Measurements from ENCODE around the gene PDCD1LG2.

Gene PDCD1LG2

DNA sequence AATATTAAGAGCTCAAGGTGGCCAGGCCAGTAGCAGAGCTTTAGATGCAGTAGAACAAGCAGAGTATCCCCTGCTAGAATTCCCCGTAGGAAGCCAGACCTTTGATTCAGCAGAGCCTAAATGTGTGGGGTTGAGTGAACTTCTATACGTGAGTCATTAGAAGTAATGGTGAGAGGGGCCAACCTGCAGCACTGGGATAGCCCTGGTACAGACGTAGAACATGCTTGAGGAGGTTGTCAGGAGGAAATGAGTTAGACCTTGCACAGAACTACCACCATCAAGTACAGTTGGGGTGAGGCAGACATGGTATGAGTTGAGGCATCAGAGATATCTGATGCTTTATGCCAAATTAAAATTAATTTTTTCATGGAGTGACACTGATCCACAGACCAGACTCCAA, 42.0 kb downstream of the PDCD1LG2 start:
- no peak for TF ChIP-seq JUND (IDR thresholded peaks at IDR 0.05; ENCODE audit: low read depth)
- no peak for DNase-seq (ENCODE audit: low read depth in 1 of 2, low spot score in 1 of 2)
- in situ Hi-C loops (cut with HindIII; ENCODE audit: low pct_unique_long_range_greater_than_20kb, low sequenced_read_pairs) = no loop called here

DNA sequence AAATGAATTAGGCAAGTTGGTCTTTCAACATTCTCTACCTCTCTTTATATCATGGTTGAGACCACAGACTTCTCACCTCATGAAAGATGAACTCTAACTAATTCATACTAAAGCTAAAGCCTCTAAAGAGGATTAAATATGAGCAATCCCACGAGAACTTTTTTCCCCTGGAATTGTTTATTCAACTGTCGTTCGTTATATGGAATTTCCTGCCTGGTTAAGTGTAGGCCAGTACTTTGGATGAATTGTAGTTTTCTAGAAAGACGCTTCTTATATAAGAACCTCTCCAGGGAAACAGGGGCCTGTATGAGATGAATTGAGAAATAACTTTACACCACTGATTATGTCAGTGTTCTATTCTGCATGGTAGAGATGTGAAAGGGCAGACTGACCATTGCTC, 42.9 kb downstream of the PDCD1LG2 start:
- in situ Hi-C loops (cut with HindIII; ENCODE audit: low pct_unique_long_range_greater_than_20kb, low sequenced_read_pairs) = no loop called here
- no peak for DNase-seq (ENCODE audit: low read depth in 1 of 2, low spot score in 1 of 2)
- TF ChIP-seq JUND (IDR thresholded peaks at IDR 0.05; ENCODE audit: low read depth) = no peak

DNA sequence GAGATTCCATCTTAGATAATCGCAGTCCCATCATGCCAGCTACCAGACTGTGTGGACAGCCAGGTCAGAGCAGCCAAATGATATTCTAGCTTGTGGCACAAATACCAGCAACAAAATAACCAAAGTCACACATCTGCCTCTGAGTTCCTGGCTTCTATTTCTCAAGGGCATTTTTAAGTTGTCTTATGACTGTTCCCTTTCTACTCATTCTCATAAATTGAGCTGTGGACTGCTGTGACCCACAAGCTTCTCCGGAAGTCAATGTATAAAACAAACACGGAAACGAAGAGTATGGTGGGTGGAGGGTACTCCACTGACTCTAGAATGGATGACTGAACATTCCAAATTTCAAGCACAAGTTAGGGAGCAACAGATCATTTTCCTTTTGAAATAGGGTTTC, 43.9 kb downstream of the PDCD1LG2 start:
- in situ Hi-C loops (cut with HindIII; ENCODE audit: low pct_unique_long_range_greater_than_20kb, low sequenced_read_pairs) = no loop called here
- DNase-seq (ENCODE audit: low read depth in 1 of 2, low spot score in 1 of 2) = no peak
- TF ChIP-seq JUND (IDR thresholded peaks at IDR 0.05; ENCODE audit: low read depth) = no peak

DNA sequence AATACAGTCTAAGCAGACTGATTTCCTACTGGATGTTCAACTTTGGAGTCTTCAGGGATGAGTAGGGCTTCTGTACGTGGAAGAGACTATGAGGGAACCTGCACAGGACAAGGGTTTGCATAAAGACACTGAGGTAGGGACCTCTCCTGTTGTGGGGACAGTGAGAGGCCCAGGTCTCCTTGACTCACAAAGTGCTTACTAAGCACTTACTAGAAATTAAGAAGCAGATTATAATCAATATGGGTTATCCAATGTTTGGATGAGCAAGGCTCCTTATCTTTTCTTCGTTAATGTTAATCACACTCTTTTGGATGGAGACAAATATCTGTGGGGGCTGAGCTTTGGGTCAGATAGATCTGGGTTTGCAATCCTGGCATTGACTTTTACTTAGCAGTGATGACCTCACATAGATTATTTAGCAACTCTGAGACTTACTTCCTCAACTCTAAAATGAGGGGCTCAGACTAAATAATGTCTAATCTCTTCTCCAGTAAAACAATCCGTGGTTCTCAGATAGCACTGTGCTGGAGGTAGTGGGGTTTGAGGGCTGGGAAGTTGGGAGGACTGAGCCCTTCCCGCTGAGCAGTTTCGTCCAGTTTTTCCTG, 45.9 kb downstream of the PDCD1LG2 start:
- no peak for TF ChIP-seq JUND (IDR thresholded peaks at IDR 0.05; ENCODE audit: low read depth)
- DNase-seq (ENCODE audit: low read depth in 1 of 2, low spot score in 1 of 2) = no peak
- in situ Hi-C loops (cut with HindIII; ENCODE audit: low pct_unique_long_range_greater_than_20kb, low sequenced_read_pairs) = no loop called here

DNA sequence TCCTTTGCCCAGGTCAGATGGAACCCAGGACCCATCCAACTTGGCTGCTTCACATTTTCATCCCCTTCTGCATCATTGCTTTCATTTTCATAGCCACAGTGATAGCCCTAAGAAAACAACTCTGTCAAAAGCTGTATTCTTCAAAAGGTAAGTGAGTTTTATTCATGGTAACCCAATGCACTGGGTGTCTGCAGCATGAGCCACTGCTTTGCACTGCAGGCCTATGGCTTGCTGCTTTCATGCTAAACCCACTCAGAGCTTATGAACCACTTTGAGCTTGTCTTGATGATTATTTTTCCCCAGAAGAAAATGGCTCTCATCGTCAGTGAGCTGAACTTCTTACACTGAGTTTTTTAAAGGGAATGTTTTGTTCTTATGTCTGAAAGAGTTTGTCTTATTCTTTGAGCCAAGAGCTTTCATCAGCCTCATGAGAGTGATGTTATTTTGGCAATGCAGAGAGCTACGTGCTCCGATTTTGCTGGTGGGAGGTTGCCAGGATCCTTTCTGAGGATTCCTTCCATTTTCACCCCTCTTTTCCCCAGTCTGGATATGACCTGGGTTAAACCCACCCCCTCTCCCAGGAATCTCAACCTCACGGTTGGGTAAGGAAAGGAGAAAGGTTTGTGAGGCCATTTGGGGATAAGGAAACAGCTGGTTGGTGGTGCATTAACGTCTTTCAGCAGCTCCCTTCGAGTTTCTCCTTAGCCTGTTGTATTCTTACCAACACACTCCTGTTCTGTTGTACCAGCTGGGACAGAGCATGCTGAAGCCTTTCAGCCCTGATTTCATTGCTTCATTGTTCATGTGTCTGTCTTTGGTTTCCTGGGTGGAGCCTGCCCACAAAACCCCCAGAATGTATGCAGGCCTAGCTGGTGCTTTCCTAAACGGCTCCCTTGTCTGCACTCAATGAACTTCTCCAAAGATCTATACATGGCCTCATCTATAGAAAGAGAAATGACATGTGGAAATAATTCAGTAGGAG, 47.6 kb downstream of the PDCD1LG2 start:
- no peak for DNase-seq (ENCODE audit: low read depth in 1 of 2, low spot score in 1 of 2)
- no peak for TF ChIP-seq JUND (IDR thresholded peaks at IDR 0.05; ENCODE audit: low read depth)
- in situ Hi-C loops (cut with HindIII; ENCODE audit: low pct_unique_long_range_greater_than_20kb, low sequenced_read_pairs) = no loop called here

DNA sequence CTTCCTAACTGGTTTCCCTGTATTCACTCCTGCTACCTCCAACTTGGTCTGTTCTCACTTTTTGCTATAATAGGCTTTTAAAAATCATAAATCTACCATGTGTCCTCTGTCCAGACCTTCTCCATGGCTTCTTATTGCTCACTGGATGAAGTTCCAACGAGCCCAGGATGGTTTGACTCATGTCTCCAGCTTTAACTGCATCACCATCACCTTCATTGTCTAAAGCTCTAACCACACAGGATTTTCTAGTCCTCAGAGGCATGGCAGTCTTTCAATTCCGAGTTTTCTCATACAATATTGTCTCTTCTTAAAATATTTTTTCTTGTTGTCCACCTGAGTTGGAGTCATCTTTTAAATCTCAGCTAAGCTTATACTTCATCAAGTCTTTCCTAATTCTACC, 49.3 kb downstream of the PDCD1LG2 start:
- in situ Hi-C loops (cut with HindIII; ENCODE audit: low pct_unique_long_range_greater_than_20kb, low sequenced_read_pairs) = no loop called here

DNA sequence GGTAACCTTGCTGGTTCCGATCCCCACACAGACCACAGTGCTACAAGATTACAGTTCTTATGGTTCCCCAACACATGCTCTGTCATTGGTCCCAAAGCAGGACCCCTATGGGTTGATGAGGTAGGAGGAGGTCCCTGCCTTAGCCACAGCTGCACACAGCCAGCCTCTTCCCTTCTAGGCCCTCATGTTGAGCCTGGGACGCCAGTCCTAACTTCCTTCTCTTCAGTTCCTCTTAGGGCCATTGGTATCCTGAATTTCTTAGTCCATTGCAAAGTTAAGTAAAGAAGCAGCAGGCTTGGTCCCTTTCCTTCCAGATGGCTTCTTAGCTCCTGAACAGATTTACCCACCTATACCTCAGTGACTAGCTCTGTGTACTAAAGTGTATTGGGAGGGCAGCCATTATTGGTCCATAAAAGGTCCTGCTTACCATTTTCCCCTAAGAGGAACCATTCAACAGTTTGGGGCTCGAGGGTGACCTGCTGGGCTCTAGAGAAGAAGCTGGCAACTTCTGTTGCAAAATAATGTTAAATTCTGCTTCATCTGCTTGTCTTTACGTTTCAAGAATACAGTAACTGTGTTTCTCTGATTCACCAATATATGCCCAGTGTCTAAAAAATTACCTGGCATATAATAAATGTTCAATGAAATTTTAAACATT, 50.2 kb downstream of the PDCD1LG2 start:
- no peak for DNase-seq (ENCODE audit: low read depth in 1 of 2, low spot score in 1 of 2)
- TF ChIP-seq JUND (IDR thresholded peaks at IDR 0.05; ENCODE audit: low read depth) = no peak
- in situ Hi-C loops (cut with HindIII; ENCODE audit: low pct_unique_long_range_greater_than_20kb, low sequenced_read_pairs) = no loop called here

More for the DNA sequence above, 49.3 kb downstream of the PDCD1LG2 start:
- TF ChIP-seq JUND (IDR thresholded peaks at IDR 0.05; ENCODE audit: low read depth) = no peak
- DNase-seq (ENCODE audit: low read depth in 1 of 2, low spot score in 1 of 2) = no peak

DNA sequence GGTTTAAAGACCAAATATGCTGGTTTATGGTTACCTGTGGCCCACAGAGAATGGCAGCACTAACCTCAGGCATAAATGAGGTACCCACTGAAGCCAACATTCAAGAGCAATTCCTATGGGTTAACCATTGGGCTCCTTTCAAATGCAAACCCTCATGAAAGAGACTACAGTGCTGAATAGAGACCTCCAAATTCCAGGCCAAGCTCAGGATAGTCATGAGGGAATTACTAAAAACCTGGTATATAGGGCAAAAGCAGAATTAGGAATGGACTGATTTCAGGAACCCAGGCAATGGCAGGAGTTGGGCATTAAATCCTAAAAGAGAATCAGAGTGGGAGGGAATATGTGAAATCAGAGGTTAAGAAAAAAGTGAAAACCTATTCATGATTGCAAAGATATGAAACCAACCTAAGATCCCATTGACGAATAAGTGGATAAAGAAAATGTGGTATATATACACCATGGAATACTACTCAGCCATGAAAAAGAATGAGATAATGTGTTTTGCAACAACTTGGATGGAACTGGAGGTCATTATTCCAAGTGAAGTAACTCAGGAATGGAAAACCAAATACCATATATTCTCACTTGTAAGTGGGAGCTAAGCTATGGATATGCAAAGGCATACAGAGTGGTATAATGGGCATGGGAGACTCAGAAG, 51.6 kb downstream of the PDCD1LG2 start:
- no peak for TF ChIP-seq JUND (IDR thresholded peaks at IDR 0.05; ENCODE audit: low read depth)
- in situ Hi-C loops (cut with HindIII; ENCODE audit: low pct_unique_long_range_greater_than_20kb, low sequenced_read_pairs) = no loop called here
- no peak for DNase-seq (ENCODE audit: low read depth in 1 of 2, low spot score in 1 of 2)

DNA sequence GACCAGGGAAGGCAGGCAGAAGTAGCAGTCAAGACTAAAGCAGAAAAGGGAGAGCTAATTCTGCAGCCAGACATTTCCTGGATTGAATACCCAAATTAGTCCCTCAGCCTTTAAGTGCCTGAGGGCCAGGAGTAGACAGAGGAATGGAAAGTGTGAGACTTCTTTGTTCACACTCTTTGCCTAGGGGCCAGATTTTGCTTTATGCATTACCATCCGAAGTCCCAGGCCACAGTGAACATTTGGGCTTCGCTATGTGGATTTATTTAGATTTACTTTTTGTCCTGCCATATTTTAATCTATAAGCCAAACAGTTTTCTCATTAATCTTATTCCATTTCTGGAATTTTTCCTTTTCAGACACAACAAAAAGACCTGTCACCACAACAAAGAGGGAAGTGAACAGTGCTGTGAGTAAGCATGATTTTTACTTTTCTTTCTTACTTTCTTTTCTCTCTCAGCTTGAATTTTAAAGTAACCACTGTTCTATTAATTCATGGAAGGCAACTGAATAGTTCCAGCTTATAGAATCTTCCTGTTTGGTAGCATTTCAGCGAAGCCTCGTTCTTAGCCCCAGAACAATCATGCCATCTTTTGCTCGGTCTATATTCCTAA, 52.6 kb downstream of the PDCD1LG2 start:
- DNase-seq (ENCODE audit: low read depth in 1 of 2, low spot score in 1 of 2) = peak in 1 of 2 experiments; percentile 4
- in situ Hi-C loops (cut with HindIII; ENCODE audit: low pct_unique_long_range_greater_than_20kb, low sequenced_read_pairs) = no loop called here

DNA sequence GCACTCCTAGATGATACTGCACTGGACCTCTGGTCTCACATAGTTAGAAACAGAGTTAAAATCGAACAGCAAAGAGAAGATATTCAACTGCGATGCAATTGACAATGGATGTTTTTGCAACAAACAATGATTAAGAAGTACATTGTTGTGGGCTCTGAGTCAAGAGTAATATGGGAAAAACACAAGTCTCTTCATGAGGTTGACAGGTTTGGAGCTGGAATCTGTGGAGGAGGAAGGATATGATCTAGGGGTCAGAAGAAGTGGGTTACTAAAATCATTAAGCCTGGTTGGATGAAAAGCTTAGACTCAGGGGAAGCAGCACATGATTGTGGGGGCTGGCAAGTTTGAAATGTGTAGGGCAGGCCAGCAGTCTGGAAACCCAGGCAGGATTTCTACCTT, 53.1 kb downstream of the PDCD1LG2 start:
- in situ Hi-C loops (cut with HindIII; ENCODE audit: low pct_unique_long_range_greater_than_20kb, low sequenced_read_pairs) = no loop called here
- TF ChIP-seq JUND (IDR thresholded peaks at IDR 0.05; ENCODE audit: low read depth) = no peak
- DNase-seq (ENCODE audit: low read depth in 1 of 2, low spot score in 1 of 2) = no peak

More for the DNA sequence above, 52.6 kb downstream of the PDCD1LG2 start:
- TF ChIP-seq JUND (IDR thresholded peaks at IDR 0.05; ENCODE audit: low read depth) = no peak

DNA sequence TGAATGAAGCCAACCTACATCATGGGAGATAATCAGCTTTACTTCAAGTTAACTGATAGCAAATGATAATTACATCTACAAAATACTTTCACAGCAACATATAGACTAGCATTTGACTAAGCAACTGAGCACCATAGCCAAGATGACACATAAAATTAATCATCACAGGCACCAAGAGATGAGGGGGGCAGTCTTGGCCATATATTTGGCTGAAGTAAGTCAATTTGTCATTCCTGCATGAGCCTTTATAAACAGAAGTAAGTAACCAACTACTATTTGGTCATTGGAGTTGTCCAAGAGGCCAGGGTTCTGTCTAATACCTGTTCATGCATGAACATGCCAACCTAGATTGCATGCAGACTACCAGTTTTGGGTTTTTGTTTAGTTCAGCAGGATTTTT, 53.6 kb downstream of the PDCD1LG2 start:
- in situ Hi-C loops (cut with HindIII; ENCODE audit: low pct_unique_long_range_greater_than_20kb, low sequenced_read_pairs) = no loop called here
- no peak for TF ChIP-seq JUND (IDR thresholded peaks at IDR 0.05; ENCODE audit: low read depth)
- DNase-seq (ENCODE audit: low read depth in 1 of 2, low spot score in 1 of 2) = no peak

DNA sequence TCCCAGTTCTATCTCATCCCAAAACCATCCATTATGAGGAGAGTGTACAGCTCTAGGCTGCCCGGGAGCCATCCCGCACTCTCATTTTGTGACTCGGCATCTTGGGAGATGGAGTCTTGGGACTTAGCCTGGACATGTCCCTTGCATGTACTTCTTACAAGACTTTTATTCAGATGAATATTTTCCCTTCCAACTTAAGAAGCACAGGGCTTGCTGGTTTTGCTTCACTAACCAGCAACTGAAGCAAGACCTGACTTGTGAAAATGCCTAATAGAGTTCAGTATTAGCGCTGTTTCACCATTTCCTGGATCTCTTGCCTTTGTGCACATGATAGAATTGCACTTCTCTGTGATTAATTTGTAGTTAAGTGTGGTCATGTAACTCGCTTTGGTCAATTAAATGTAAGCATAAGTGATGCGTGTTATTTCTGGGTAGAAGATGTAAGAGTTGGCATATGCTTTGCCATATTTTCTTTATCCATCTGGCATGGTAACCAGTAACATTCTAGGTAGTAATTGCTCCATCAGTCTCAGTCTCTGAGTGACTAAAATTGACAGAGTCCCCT, 55.8 kb downstream of the PDCD1LG2 start:
- TF ChIP-seq JUND (IDR thresholded peaks at IDR 0.05; ENCODE audit: low read depth) = no peak
- in situ Hi-C loops (cut with HindIII; ENCODE audit: low pct_unique_long_range_greater_than_20kb, low sequenced_read_pairs) = no loop called here
- no peak for DNase-seq (ENCODE audit: low read depth in 1 of 2, low spot score in 1 of 2)
